ENCODE measurements around the gene PAF1. TPM values are rescaled to one million over a fixed set of nuclear protein-coding genes. Genes with fewer than 3 reads are reported as not detected.

The PAF1 gene
- total RNA-seq, 1 donor from 2014 or later = 34.8 TPM

DNA sequence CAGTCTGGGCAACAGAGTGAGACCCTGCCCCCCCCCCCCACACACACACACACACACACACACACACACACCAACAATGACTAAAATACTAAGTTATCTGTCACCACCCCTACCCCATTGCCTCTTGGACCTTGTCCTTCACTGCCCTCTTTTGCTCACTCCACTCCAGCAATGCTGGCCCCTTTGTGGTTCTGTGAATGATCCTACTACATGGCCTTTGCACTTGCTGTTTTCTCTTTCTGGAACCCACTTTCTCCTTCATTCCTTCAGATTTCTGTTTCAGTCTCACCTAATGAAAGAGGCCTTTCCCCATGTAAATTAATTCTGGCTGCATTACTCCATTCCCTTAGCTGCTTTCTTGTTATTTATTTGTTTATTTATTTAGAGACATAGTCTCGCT lies 51.2 kb downstream of the PAF1 start:
- ATAC-seq (no peak), DNase-seq (no peak)
- intact Hi-C loops (cut with micrococcal nuclease) = no loop called here

GRCh38 chr19:39336483-39336882 lies 54.4 kb downstream of the PAF1 start:
- intact Hi-C loops (cut with micrococcal nuclease) = no loop called here
- ATAC-seq (no peak), DNase-seq (no peak)

Small RNA genes lying within 50 kb of the gene (microRNA-seq; reads per million reads assigned to microRNA genes)
- not detected for gene MIR4530 (ENCODE audit: borderline number of aligned reads)

Other genes starting within 250 kb of the PAF1 start
- gene NCCRP1, start 194.1 kb downstream of the PAF1 start, total RNA-seq = not detected
- not detected for gene SYCN, start 186.8 kb downstream of the PAF1 start, total RNA-seq
- gene IFNL3, start 146.1 kb downstream of the PAF1 start, total RNA-seq = not detected
- not detected for gene IFNL4, start 142.2 kb downstream of the PAF1 start, total RNA-seq
- not detected for gene IFNL2, start 122.7 kb downstream of the PAF1 start, total RNA-seq
- gene IFNL1, start 94.7 kb downstream of the PAF1 start, total RNA-seq = not detected
- gene LRFN1, start 70.2 kb downstream of the PAF1 start, total RNA-seq = 0.35 TPM
- gene GMFG, start 55.1 kb downstream of the PAF1 start, total RNA-seq = 18.5 TPM
- gene SAMD4B, start 48.7 kb downstream of the PAF1 start, total RNA-seq = 50.7 TPM
- 22.2 TPM for gene MED29, start 272 bp upstream of the PAF1 start, total RNA-seq
- gene ZFP36, start 15.7 kb upstream of the PAF1 start, total RNA-seq = 53.0 TPM
- gene PLEKHG2, start 21.6 kb upstream of the PAF1 start, total RNA-seq = 11.6 TPM
- 1,154 TPM for gene RPS16, start 44.8 kb upstream of the PAF1 start, total RNA-seq
- gene SUPT5H, start 54.5 kb upstream of the PAF1 start, total RNA-seq = 85.8 TPM
- gene TIMM50, start 89.7 kb upstream of the PAF1 start, total RNA-seq = 75.3 TPM
- not detected for gene DLL3, start 107.8 kb upstream of the PAF1 start, total RNA-seq
- not detected for gene SELENOV, start 124.0 kb upstream of the PAF1 start, total RNA-seq
- 2.0 TPM for gene EID2B, start 141.7 kb upstream of the PAF1 start, total RNA-seq
- 9.9 TPM for gene EID2, start 149.1 kb upstream of the PAF1 start, total RNA-seq
- not detected for gene LGALS13, start 211.4 kb upstream of the PAF1 start, total RNA-seq